ENCODE measurements around the gene ANKRD13A.

- TF ChIP-seq, protein P1, sequence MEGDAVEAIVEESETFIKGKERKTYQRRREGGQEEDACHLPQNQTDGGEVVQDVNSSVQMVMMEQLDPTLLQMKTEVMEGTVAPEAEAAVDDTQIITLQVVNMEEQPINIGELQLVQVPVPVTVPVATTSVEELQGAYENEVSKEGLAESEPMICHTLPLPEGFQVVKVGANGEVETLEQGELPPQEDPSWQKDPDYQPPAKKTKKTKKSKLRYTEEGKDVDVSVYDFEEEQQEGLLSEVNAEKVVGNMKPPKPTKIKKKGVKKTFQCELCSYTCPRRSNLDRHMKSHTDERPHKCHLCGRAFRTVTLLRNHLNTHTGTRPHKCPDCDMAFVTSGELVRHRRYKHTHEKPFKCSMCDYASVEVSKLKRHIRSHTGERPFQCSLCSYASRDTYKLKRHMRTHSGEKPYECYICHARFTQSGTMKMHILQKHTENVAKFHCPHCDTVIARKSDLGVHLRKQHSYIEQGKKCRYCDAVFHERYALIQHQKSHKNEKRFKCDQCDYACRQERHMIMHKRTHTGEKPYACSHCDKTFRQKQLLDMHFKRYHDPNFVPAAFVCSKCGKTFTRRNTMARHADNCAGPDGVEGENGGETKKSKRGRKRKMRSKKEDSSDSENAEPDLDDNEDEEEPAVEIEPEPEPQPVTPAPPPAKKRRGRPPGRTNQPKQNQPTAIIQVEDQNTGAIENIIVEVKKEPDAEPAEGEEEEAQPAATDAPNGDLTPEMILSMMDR (IDR thresholded peaks at IDR 0.05 in 2 of 3, conservative IDR thresholded peaks at IDR 0.05 in 1 of 3; ENCODE audit: borderline replicate concordance in 1 of 3, insufficient read depth in 1 of 3, low read depth in 2 of 3, low read length in 2 of 3) = no peak
- no peak for TF ChIP-seq ELF1 (IDR thresholded peaks at IDR 0.05; ENCODE audit: borderline replicate concordance, low read depth)
- no peak for TF ChIP-seq ZNF274 (IDR thresholded peaks at IDR 0.05; ENCODE audit: low read depth, low read length)
- TF ChIP-seq EZH2phosphoT487 (IDR thresholded peaks at IDR 0.05; ENCODE audit: borderline replicate concordance) = no peak
- no peak for TF ChIP-seq POLR2AphosphoS5 (IDR thresholded peaks at IDR 0.05; ENCODE audit: low read depth, low read length)
- TF ChIP-seq POLR2A (IDR thresholded peaks at IDR 0.05; ENCODE audit: borderline replicate concordance, extremely low read depth, insufficient read depth, insufficient read length) = no peak
- no peak for TF ChIP-seq YY1 (IDR thresholded peaks at IDR 0.05; ENCODE audit: extremely low read depth, insufficient replicate concordance, low read depth, low read length)
- no peak for TF ChIP-seq RAD21 (IDR thresholded peaks at IDR 0.05; ENCODE audit: low read depth)
Observed at GRCh38 chr12:109963330-109963729, 35.9 kb upstream of the ANKRD13A start.
